A549 (cell line): ENCODE data around the gene PLCB1. TPM values are rescaled to one million over a fixed set of nuclear protein-coding genes. Genes with fewer than 3 reads are reported as not detected.

Source experiments
- ATAC-seq, 2 experiments: fragments of 200-7000 bp in 1 of 2; fragments of >200 bp in 1 of 2; cut with Nextera tagmentation in 1 of 2; cut with Tn5 transposase in 1 of 2; 3 replicates each; pipeline versions ENCODE4 v1.8.0 to v1.9.1; 2018 to 2020; ENCODE audit warnings: mild to moderate bottlenecking in 1 of 2, moderate library complexity in 1 of 2
- CTCF ChIA-PET: fragments of 300-600 bp; sonication (Branson Sonifier 250); formaldehyde crosslinking; extraction: SDS; loops from one replicate; lab custom pipeline; 2021; ENCODE audit warnings: antibody characterized with exemption, inconsistent platforms; lab: Yijun Ruan, JAX
- POLR2A ChIA-PET: fragments of 350-600 bp; formaldehyde crosslinking; extraction: SDS; loops from one replicate; lab custom pipeline; 2021; ENCODE audit warnings: antibody characterized with exemption, inconsistent platforms; lab: Yijun Ruan, JAX
- DNase-seq, 2 experiments: peaks; one replicate each; pipeline versions ENCODE4 v3.0.0 to v3.0.0-alpha.2; 2011 to 2016; ENCODE audit warnings: low read depth in 1 of 2, low spot score in 1 of 2
- FAIRE-seq: peaks from 2 replicates; lab custom pipeline; 2011; peaks lifted over from hg19 to GRCh38; lab: Jason Lieb, UNC
- H3K27ac ChIP-seq, 2 experiments: fragments of >200 bp; sonication (Bioruptor Twin); formaldehyde crosslinking; 3 replicates each; pipeline ENCODE4 v1.5.1; 2016 to 2017
- H3K4me1 ChIP-seq: fragments of >200 bp; sonication (Bioruptor Twin); formaldehyde crosslinking; 3 replicates; pipeline ENCODE4 v1.6.1; 2016
- H3K4me2 ChIP-seq: fragments of >200 bp; sonication (Bioruptor Twin); formaldehyde crosslinking; 3 replicates; pipeline ENCODE4 v1.6.1; 2016
- H3K4me3 ChIP-seq: fragments of >200 bp; sonication (Bioruptor Twin); formaldehyde crosslinking; 3 replicates; pipeline ENCODE4 v1.5.1; 2016
- H3K9me3 ChIP-seq: fragments of >200 bp; sonication (Bioruptor Twin); formaldehyde crosslinking; 3 replicates; pipeline ENCODE4 v1.6.1; 2016
- BHLHE40 ChIP-seq: IDR thresholded peaks from 2 replicates; pipeline ENCODE4 v1.6.1; 2012; ENCODE audit warnings: low read depth, low read length, inconsistent platforms
- CBX2 ChIP-seq: fragments of 200-600 bp; sonication (generic); IDR thresholded peaks from 2 replicates; pipeline ENCODE4 v1.6.1; 2016; ENCODE audit warnings: low read depth, mild to moderate bottlenecking, borderline replicate concordance
- CEBPB ChIP-seq, 2 experiments: fragments of >200 bp in 1 of 2; sonication (Bioruptor Twin) in 1 of 2; formaldehyde crosslinking in 1 of 2; IDR thresholded peaks; 2 replicates each; pipeline ENCODE4 v1.6.1; 2012 to 2016
- ESRRA ChIP-seq: fragments of 150-350 bp; IDR thresholded peaks from 2 replicates; pipeline ENCODE4 v1.6.1; 2014; ENCODE audit warnings: mild to moderate bottlenecking, low read length, borderline replicate concordance
- FOSL2 ChIP-seq, 2 experiments: fragments of 450-650 bp in 1 of 2; fragments of >200 bp in 1 of 2; sonication (Bioruptor Twin) in 1 of 2; formaldehyde crosslinking; IDR thresholded peaks; 2 replicates each; pipeline versions ENCODE4 v1.5.0 to v1.6.1; 2016 to 2020; ENCODE audit warnings: mild to moderate bottlenecking in 1 of 2, moderate library complexity in 1 of 2
- GATA3 ChIP-seq: IDR thresholded peaks from 2 replicates; pipeline ENCODE4 v1.6.1; 2012; ENCODE audit warnings: borderline replicate concordance
- HDAC2 ChIP-seq: fragments of 200-600 bp; sonication (generic); IDR thresholded peaks from 2 replicates; pipeline ENCODE4 v1.6.1; 2016
- JUNB ChIP-seq: fragments of >200 bp; sonication (Bioruptor Twin); formaldehyde crosslinking; IDR thresholded peaks from 2 replicates; pipeline ENCODE4 v1.6.1; 2016
- KDM1A ChIP-seq: fragments of 200-600 bp; sonication (generic); IDR thresholded peaks from 2 replicates; pipeline ENCODE4 v1.6.1; 2016; ENCODE audit warnings: low read depth, mild to moderate bottlenecking
- MAFK ChIP-seq: fragments of 450-650 bp; IDR thresholded peaks from 2 replicates; pipeline ENCODE4 v1.6.1; 2014; ENCODE audit not compliant: partially characterized antibody
- MYC ChIP-seq: IDR thresholded peaks from 2 replicates; pipeline ENCODE4 v1.6.1; 2012; ENCODE audit warnings: mild to moderate bottlenecking, inconsistent platforms, low read length, improper control_type of control experiment, borderline replicate concordance
- NPAS2 ChIP-seq: fragments of 250-450 bp; sonication (Bioruptor Pico); IDR thresholded peaks from 2 replicates; pipeline ENCODE4 v1.8.0; 2022; ENCODE audit warnings: mild to moderate bottlenecking, moderate library complexity, borderline replicate concordance
- NR3C1 ChIP-seq: fragments of >200 bp; sonication (Bioruptor Twin); formaldehyde crosslinking; IDR thresholded peaks from 3 replicates; pipeline ENCODE4 v1.6.1; 2017
- POLR2A ChIP-seq: IDR thresholded peaks from 2 replicates; pipeline ENCODE4 v1.6.1; 2012; ENCODE audit warnings: mild to moderate bottlenecking, low read length
- RFX5 ChIP-seq: fragments of 450-650 bp; IDR thresholded peaks from 2 replicates; pipeline ENCODE4 v1.7.1; 2014; ENCODE audit warnings: antibody characterized with exemption, mild to moderate bottlenecking, moderate library complexity
- RNF2 ChIP-seq: fragments of 200-600 bp; sonication (generic); IDR thresholded peaks from 2 replicates; pipeline ENCODE4 v1.6.1; 2016; ENCODE audit warnings: low read depth, mild to moderate bottlenecking, antibody characterized with exemption, moderate library complexity, borderline replicate concordance
- TP53 ChIP-seq: fragments of 250-450 bp; sonication (Bioruptor Pico); IDR thresholded peaks from 2 replicates; pipeline ENCODE4 v1.5.0; 2021; ENCODE audit warnings: mild to moderate bottlenecking, moderate library complexity
- ZFP36 ChIP-seq: fragments of 450-650 bp; IDR thresholded peaks from 2 replicates; pipeline ENCODE4 v1.6.1; 2014; ENCODE audit warnings: borderline replicate concordance; ENCODE audit not compliant: partially characterized antibody
- ZNF302 ChIP-seq: fragments of 250-450 bp; sonication (Bioruptor Pico); IDR thresholded peaks from 2 replicates; pipeline ENCODE4 v1.9.0; 2021; ENCODE audit warnings: inconsistent platforms, mild to moderate bottlenecking, moderate library complexity
- WGBS: methylation state at CpG from one replicate; pipeline ENCODE4 v1.1.6; 2017; ENCODE audit errors: missing lambda C conversion rate; 5-methylcytosine and 5-hydroxymethylcytosine counted together
- polyA plus RNA-seq, 4 experiments: library from polyadenylated mRNA; depleted of rRNA in 3 of 4; stranded (reverse); fragments of >200 nt; fragmentation: RNase III in 1 of 4; extraction: RNeasy Plus Mini Kit Qiagen cat#74134 plus additional on column Dnase treatment in 1 of 4; gene quantifications; 2 replicates in 3 of 4; 3 replicates in 1 of 4; pipeline ENCODE4 v1.2.3, GENCODE V29; 2011 to 2017
- TF ChIP-seq, protein P1 (sequence below): fragments of 150-350 bp; IDR thresholded peaks from 2 replicates; pipeline ENCODE4 v1.6.1; 2014; ENCODE audit warnings: low read depth, mild to moderate bottlenecking, low read length
- TF ChIP-seq, protein P2 (sequence below): fragments of 250-450 bp; sonication (Bioruptor Pico); IDR thresholded peaks from 2 replicates; pipeline ENCODE4 v1.5.0; 2020; ENCODE audit warnings: low read depth, mild to moderate bottlenecking, moderate library complexity
- TF ChIP-seq, protein P3 (sequence below): fragments of 450-650 bp; IDR thresholded peaks from 2 replicates; pipeline ENCODE4 v1.6.1; 2014; ENCODE audit warnings: antibody characterized with exemption

PLCB1 gene
- polyA plus RNA-seq, 2 of the 4 experiments (the other 2 are of a cell fraction): 0.97 to 6.3 TPM

DNA sequence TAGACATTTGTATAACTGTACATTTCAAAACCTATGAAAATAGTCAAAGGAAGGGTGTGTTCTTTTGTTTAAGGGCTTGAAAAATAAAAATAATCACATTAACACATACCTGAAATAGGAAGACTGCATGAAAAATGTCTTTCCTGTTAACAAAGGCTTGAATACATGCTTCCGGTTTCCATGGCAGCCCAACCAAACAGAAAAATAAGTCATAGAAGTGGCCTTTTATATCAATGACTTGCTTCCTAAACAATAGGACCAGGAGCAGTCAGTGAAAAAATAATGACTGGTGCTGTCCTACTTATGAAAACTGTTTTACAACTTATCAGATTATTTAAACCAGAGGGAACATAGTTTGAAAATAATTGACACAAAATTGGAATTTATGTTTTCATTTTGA, 524.3 kb downstream of the PLCB1 start:
- peak in 1 of 2 experiments; percentile 9 for DNase-seq
- 44% methylated on average over 1 of the region's 1 CpG for WGBS
- ChIA-PET POLR2A (no interaction called here), CTCF (interaction anchor here (1.5 kb wide), 1 partner anchor 15 kb away, joined by 3 read pairs; no protein-coding TSS in a partner anchor)
- no peak overlapping the region for H3K4me3 ChIP-seq
- FAIRE-seq: no peak
- no peak overlapping the region for H3K4me2 ChIP-seq
- no peaks in the 10 kb centered on the region for H3K4me1 ChIP-seq
- no peaks in the 10 kb centered on the region for H3K9me3 ChIP-seq
- no peak overlapping the region for H3K27ac ChIP-seq
- no peak for ATAC-seq
- no peak for TF ChIP-seq MYC
- no peak for TF ChIP-seq ZNF302 (CRISPR knock-in tag)
- TF ChIP-seq, protein P1, sequence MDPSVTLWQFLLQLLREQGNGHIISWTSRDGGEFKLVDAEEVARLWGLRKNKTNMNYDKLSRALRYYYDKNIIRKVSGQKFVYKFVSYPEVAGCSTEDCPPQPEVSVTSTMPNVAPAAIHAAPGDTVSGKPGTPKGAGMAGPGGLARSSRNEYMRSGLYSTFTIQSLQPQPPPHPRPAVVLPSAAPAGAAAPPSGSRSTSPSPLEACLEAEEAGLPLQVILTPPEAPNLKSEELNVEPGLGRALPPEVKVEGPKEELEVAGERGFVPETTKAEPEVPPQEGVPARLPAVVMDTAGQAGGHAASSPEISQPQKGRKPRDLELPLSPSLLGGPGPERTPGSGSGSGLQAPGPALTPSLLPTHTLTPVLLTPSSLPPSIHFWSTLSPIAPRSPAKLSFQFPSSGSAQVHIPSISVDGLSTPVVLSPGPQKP: no peak
- no peak for TF ChIP-seq JUNB
- no peak for TF ChIP-seq ESRRA
- TF ChIP-seq MAFK: no peak
- no peak for TF ChIP-seq CEBPB (IDR thresholded peaks at IDR 0.05)
- TF ChIP-seq KDM1A: no peak
- no peak for TF ChIP-seq HDAC2
- TF ChIP-seq, protein P2, sequence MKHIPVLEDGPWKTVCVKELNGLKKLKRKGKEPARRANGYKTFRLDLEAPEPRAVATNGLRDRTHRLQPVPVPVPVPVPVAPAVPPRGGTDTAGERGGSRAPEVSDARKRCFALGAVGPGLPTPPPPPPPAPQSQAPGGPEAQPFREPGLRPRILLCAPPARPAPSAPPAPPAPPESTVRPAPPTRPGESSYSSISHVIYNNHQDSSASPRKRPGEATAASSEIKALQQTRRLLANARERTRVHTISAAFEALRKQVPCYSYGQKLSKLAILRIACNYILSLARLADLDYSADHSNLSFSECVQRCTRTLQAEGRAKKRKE (CRISPR knock-in tag): no peak
- TF ChIP-seq, protein P3, sequence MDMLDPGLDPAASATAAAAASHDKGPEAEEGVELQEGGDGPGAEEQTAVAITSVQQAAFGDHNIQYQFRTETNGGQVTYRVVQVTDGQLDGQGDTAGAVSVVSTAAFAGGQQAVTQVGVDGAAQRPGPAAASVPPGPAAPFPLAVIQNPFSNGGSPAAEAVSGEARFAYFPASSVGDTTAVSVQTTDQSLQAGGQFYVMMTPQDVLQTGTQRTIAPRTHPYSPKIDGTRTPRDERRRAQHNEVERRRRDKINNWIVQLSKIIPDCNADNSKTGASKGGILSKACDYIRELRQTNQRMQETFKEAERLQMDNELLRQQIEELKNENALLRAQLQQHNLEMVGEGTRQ: no peak
- TF ChIP-seq RFX5: no peak

DNA sequence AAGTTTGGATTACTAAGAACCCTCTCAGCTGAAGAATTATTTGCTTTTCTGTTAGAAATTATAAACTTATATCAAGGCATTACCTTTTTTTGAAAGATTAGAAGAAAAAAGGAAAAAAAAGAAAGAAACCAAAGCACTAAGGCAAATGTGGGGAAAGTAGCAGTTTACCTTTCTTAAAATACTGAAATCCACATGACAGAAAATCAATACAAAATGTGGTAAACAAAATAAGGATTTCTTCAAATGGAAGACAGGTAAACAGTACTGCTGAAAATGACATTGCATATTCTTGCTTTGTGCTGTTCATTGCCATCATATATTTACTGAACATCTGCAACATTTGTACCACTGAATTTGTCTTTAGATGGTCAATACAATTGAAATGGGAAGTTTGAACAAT, 525.6 kb downstream of the PLCB1 start:
- Histone ChIP-seq H3K27ac (no peak overlapping the region), H3K9me3 (no peaks in the 10 kb centered on the region), H3K4me3 (no peak overlapping the region), H3K4me2 (no peak overlapping the region), H3K4me1 (no peaks in the 10 kb centered on the region)
- peak; percentile 13 for FAIRE-seq
- ChIA-PET CTCF (interaction anchor here (0.7 to 1.1 kb wide), 3 partner anchors 18 to 511 kb away, joined by 3 read pairs; no protein-coding TSS in a partner anchor), POLR2A (no interaction called here)
- no peak for DNase-seq
- TF ChIP-seq CBX2: no peak
- TF ChIP-seq, protein P1: no peak
- TF ChIP-seq ZFP36: no peak
- TF ChIP-seq, protein P3: no peak
- TF ChIP-seq NPAS2 (CRISPR knock-in tag): no peak
- no peak for TF ChIP-seq GATA3
- TF ChIP-seq NR3C1: no peak
- TF ChIP-seq MAFK: no peak
- TF ChIP-seq, protein P2 (CRISPR knock-in tag): no peak
- no peak for TF ChIP-seq RNF2
- TF ChIP-seq TP53 (CRISPR knock-in tag): no peak
- no peak for TF ChIP-seq BHLHE40
- no peak for TF ChIP-seq POLR2A
- no peak for TF ChIP-seq CEBPB (IDR thresholded peaks at IDR 0.05)
- TF ChIP-seq FOSL2 (IDR thresholded peaks at IDR 0.05): no peak
- no peak for TF ChIP-seq FOSL2 (CRISPR knock-in tag; IDR thresholded peaks at IDR 0.05)
- ATAC-seq: no peak
